Amniotic stem cell (primary cell): Measurements from ENCODE around the gene RUNX1.
"Not testable (repeated sequence)": the region's sequence is repeated elsewhere in the genome, so short reads cannot be mapped to it uniquely, and the experiment has no call there.

Source experiments
- DNase-seq: peaks from one replicate; lab custom pipeline; 2025; lab: John Stamatoyannopoulos, UW

Gene RUNX1

DNA sequence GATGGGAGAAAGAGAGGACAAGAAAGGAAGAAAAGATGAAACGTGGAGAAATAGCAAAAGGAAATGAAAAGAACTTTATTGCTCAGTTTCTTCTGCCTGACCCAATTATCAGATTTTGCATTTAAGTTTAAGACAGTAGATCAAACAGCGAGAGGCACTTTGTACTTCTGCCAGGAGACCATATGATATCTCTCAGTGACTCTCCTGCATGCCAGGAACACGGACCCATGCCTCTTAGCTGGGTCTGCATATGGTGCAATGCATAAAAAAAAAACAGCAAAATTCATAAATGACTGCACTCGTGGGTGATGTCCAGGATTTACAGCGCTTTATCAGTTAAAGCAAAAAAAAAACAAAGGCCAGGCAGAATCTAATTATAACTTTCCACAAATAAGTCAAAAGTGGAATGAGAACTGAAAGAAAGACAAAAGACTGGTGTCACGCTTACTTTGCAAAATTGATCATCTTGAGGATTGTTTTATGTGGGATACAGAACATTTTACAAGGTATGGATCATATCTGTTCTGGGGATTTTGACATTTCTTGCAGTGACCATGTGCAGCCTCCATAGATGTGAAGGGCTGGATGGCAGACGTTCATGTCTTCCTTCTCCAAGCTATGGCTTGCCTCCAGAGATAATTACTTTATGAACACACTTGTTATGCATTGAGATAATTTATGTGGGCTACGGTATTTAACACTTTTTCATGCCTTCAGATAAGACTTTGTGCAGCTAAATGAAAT, 79.5 kb downstream of the RUNX1 start:
- no peak for DNase-seq

DNA sequence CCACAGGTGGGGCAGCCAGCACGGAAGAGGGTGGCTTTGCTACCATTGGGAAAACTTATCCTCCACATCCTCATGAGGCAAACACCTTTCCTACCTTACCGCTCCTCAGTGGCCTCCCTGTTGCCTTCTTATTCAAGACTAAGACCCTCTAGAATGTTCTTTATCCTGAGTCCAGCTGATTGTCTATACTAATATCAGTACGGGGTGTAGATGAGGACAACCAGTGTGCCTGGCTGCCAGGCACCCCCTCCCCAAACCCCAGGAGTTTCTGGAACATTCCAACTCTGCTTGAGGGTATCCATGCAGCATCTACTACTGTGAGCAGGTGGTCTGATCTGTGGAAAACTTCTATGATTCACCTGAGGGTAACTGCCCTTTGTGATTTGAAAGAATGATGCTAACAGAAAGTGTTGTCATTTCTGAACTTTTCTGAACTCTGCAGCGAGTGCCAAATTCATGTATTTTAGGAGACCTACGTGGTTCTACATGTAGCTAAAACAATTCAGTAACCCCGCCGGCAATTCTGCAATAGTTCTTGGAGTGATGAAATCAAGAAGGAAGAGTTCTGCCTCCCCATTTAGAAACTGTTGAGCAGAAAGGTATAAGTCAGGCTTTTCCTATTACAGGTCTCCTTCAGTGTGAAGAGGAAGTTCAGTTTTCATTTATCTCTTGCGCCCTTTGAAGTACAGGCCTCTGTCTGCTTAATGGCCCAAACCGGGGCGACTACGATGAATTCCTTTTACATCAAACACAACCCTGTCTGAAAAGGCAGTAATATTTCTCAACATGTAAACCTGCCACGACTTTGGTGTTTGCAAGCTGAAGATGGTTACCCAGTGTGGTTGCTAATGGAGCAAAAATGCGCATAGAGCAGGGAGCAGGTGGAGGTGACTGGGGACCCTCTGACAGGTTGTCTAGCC, 80.4 kb downstream of the RUNX1 start:
- DNase-seq, result no peak

DNA sequence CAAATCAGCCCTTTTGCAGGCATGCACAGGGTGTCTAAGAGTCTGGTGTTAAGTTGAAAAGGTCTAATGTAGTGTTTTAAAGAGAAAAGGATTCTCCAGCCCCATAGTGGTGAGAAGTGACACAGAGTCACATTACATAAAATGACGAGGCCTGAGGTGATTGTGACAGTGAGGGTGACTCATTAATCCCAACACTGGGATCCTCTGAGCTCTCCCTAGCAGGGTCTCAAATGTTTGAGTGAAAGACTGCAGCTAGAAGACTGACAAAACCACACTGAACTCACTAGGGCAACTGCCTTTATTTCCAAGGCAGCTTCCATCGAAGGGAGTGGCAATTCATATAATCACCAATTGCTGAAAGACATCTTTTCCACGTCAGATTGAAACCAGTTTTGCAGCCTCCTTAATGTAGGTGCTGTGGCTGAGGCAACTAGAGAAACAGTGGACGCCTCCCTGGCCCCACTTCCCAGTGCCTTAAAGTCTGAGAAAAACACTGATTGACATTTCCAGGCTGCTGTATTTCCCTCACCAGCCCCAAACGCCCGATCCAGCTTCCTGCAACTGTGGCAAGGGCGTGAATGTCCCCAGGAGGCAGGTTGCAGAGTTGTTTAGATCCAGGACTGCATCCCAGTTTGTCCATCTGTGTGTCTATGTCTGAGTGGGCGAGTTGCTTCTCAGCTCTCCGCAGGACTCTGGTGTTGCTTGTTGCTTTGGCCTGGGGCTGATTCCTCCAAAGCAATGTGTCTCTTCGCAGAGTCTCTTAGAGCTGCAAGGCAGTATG, 81.4 kb downstream of the RUNX1 start:
- DNase-seq, result no peak

- DNase-seq, result not testable (repeated sequence)
Observed at GRCh38 chr21:34966881-34967280, 82.2 kb downstream of the RUNX1 start.

GRCh38 chr21:34965200-34966174, 83.6 kb downstream of the RUNX1 start:
- DNase-seq, result no peak

DNA sequence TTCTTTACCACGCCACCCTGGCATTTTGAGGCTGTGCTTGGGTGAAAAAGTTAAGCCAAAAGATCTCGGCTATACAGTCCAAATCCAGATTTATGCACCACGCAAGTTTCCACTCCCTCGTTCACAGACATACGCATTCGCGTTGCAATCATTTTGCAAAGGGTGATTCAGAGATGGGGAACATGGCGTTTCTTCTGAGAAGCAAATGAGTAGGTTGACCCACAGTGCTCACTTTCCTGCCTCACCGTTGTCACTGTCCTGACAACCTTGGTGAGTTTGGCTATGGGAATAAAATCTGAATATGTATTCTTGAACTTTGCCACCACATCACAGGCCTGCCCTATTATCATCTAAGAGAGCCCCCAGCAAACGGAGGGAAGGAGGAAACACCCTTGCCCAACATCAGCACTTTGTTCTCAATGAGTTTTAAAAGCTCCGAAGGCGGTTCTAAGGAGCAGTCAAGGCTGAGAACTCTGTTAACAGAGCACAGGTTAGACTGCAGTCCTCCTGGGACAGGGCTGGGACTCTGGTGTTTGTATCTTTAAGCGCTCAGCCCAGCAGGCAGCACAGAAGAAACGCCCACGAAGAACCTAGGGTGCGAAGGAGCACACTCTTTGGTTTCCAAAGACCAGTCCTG, 86.4 kb downstream of the RUNX1 start:
- DNase-seq, result no peak

DNA sequence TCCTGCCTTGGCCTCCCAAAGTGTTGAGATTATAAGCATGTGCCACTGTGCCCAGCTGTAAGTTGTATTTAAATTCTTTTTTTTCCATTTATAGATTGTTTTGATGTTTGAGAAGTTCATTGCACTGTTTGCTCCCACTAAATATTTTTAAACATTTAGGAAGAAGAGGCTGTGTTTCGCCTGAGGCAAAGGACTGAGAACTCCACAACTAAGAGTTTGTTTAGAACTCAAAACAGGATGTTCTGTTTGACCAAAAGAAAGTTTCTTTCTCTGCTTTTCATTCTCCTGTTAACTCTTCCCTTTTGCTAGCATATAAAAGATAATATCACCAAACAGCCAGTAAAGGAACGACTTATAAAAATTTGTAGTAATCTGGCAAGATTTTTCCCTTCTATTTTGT, 87.0 kb downstream of the RUNX1 start:
- no peak for DNase-seq

DNA sequence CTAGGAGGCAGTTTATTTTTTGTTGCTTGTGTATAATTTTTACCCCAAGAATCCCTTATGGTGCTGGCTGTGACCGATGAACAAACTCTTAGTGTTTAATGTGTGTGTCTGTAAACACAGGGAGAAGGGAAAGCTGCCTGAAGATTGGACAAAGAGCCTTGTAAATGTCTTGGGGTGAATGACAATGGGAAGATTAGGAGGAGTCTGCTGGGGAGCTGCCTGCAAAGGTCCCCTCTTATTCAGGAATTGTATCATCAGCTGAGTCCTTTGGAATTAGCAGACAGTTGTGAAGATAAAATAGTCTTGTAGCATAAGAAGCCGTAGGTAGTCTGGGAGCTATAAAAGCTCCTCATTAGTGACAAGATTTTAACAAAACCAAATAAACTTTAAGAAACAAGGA, 88.4 kb downstream of the RUNX1 start:
- no peak for DNase-seq

DNA sequence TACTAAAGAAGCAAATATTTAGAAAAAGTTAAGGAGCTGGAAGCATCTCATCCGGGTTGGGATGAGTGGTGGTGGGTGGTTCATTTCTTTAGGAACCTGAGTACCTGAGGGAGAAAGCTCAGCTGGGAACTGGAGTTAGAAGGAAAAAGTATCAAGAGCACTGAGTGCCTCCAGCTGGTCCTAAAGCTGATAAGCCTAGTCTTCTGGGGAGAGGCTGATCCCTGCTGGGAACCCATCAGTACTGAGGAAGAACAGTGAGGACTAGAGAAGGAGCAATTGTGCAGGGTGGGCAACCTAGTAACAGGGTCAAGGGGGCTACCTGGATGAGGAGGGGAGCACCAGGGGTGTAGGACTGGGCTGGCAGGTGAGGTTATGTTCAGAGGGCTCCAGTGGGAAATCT, 89.5 kb downstream of the RUNX1 start:
- DNase-seq, result no peak

- no peak for DNase-seq
Observed at GRCh38 chr21:34958040-34958439, 91.1 kb downstream of the RUNX1 start.

DNA sequence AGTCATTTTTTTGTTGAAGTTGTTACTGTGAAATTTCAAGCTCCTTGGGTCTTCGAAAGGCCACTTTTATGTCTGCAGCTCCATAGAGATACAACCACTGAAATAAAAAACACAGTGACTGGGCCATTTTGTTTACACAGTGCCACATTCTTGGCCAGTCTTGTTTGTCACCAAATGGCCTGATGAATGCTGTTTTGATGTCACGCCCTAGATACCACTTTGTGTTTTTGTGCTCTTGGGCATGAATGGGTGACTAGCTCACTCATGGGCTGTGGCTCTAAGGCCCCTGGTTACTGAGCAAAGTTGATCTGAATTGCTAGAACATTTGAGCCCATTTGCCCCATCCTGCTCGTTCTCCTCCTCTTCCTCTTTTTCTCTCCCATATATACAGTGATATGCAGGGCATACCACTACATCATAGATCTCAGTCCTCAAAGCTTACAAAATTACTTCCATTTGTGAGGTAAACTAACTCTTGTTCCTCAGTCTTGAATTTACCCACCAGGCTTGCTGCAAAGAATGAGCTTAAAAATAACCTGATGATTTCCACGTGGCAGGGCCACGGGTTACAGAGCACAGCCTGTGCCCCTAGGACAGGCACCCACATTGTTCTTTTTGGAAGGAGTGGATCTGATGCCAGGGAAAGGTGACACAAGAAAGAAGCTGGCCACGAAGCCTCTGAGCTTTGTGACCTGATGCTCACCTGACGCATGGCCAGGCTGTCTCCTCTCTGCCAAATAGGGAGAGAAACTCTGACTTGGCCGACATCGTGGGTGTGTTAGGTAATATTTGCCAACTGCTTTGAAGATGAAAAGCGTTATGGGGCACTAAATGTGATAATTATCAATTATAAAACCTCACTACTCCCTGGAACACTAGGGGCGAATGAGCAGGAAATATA, 92.4 kb downstream of the RUNX1 start:
- no peak for DNase-seq

DNA sequence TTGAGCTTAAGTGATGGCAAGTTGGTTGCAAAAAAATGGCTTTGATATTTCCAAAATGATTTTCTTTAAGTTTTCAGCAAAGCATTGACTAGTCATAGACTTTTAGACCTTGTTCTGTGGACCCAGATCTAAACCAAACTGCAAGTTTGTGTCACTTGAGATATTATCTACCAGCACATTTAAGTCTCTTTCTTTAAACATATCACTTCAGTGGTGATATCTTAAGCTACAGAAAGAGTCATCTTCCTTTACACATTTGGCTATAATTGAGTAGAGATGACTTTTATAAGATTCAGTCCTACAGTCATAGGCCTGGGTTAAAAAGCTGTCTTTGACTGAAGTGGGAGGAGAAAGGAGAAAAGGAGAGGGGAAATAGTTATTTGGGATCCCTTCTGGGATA, 95.2 kb downstream of the RUNX1 start:
- no peak for DNase-seq

DNA sequence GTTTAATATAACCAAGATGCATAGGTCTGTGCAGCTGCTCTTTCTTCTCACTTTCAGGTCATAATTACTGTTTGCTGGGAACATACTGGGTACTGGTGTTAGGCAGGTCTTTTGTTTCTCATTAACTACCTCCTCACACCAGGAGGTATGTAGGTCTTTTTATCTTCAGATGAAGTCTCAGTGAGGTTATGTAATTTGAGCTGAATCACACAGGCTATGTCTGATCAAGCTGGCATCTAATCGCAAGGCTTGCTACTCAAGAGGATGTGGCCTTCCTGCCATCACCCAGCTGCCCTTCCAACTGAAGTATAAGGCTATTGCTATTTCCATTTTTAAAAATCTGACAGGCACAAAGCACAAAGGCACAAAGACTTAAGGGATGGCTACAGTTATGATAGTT, 96.4 kb downstream of the RUNX1 start:
- no peak for DNase-seq

DNA sequence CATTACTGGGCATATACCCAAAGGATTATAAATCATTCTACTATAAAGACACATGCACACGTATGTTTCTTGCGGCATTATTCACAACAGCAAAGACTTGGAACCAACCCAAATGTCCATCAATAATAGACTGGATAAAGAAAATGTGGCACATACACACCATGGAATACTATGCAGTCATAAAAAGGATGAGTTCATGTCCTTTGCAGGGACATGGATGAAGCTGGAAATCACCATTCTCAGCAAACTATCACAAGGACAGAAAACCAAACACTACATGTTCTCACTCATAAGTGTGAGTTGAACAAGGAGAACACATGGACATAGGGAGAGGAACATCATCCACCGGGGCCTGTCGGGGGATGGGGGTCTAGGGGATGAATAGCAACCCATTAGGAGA, 97.2 kb downstream of the RUNX1 start:
- not testable (repeated sequence) for DNase-seq

DNA sequence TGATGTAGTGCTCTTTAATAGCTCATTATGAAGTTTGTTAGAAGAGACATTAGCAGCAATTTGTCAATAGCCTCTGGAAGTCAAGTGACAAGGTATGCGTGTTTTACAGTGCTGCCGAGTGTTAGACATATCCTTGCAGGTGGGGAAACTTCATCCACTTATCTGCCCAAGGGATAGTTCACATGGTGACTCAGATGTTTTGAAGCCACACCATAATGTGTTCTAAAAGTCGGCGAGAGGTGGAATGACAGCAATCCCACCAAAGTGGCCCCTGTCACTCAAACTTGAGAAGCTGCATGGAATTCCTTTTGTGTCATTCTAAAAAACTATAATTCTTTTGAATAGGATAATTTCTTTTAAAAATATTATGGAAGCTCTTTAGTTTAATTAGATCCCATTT, 98.1 kb downstream of the RUNX1 start:
- DNase-seq, result no peak

DNA sequence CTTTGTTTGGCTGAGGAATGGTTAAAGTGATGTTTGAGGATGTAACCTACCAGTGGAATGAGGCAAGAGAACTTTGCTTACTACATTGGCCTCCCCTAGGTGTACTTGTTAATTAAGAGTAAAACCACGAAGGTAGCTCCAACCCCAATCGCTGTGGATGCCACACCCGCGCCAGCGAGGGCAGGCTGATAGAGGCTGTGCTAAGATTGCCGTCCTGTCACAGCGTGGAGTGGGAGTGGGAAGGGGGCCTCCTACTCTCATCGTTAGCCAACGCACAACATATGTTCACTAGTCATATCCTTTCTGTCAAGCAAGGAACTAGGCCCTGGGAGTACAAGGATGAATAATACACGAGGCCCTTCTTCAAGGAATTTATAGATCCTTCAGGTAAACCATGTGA, 99.6 kb downstream of the RUNX1 start:
- no peak for DNase-seq

DNA sequence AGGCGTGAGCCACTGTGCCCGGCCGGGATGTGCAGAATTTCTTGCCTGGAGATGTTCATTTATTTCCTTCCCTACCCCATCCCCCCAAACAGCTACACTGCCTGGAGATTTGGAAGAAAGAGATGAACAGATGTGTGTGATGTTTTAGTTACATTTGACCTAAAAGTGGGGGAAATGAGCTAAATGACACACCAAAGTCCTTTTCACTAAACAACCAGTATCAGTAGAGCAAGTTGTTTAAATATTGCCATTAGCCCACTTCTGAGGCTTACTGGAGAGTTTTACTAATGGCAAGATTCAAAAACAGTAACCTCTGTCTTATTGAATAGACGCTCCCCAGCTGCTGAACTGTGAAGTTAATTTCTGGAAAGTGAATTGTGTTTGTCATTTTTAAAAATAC, 100.1 kb downstream of the RUNX1 start:
- no peak for DNase-seq

GRCh38 chr21:34948157-34948556, 100.9 kb downstream of the RUNX1 start:
- DNase-seq, result no peak

GRCh38 chr21:34946916-34947534, 102.1 kb downstream of the RUNX1 start:
- no peak for DNase-seq
